Measurements from ENCODE around the gene NUDT5.

DNA sequence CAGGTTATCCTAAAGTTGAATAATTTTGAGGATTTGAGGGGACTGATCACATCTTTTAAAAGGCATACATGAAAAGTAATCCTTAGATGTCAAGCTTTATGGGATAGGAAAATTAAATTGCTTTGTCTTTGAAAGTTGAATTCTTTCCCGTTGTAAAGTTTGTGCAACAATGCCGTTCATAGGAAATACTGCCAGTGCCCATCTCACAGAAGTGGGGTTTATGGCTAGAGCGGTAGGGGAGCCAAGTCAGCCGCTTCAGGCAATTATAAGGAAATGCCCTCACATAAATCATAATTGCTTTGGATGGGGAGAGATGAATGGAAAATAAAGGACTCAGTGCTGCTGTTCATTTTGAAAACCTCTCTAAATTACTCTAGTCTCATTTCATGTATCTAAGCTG lies 18.4 kb upstream of the NUDT5 start:
- TF ChIP-seq, protein P1, sequence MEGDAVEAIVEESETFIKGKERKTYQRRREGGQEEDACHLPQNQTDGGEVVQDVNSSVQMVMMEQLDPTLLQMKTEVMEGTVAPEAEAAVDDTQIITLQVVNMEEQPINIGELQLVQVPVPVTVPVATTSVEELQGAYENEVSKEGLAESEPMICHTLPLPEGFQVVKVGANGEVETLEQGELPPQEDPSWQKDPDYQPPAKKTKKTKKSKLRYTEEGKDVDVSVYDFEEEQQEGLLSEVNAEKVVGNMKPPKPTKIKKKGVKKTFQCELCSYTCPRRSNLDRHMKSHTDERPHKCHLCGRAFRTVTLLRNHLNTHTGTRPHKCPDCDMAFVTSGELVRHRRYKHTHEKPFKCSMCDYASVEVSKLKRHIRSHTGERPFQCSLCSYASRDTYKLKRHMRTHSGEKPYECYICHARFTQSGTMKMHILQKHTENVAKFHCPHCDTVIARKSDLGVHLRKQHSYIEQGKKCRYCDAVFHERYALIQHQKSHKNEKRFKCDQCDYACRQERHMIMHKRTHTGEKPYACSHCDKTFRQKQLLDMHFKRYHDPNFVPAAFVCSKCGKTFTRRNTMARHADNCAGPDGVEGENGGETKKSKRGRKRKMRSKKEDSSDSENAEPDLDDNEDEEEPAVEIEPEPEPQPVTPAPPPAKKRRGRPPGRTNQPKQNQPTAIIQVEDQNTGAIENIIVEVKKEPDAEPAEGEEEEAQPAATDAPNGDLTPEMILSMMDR (IDR thresholded peaks at IDR 0.05; ENCODE audit: insufficient read depth, low read length, poor library complexity, severe bottlenecking) = no peak
- no peak for TF ChIP-seq EZH2phosphoT487 (conservative IDR thresholded peaks at IDR 0.05; ENCODE audit: low read length)
